Left cardiac atrium (tissue), 4 donors: ENCODE measurements around the gene PHKG2. TPM values are rescaled to one million over a fixed set of nuclear protein-coding genes. Genes with fewer than 3 reads are reported as not detected.
A peak's percentile ranks its signal among the peaks of the same experiment; 100 is the strongest.

ENCODE experiments used
- ATAC-seq, 2 donors: fragments of 200-7000 bp; cut with Tn5 transposase; one replicate each; pipeline ENCODE4 v1.9.1; 2020; ENCODE audit warnings: mild to moderate bottlenecking in 2 of 2, moderate library complexity in 2 of 2
- DNase-seq: peaks from one replicate; pipeline ENCODE4 v3.0.0-alpha.2; 2020
- intact Hi-C, 2 donors: fragments of 100-400 bp; cut with DNase I; formaldehyde crosslinking; loops; one replicate each; pipeline versions ENCODE4 v1.14.1 to v1.15.1; 2022 to 2023
- total RNA-seq, 2 donors: library from RNA; stranded (reverse); fragmentation: NEBNext Ultra II Directional; extraction: Animal tissue kit (Norgen Biotek cat#: 25700); gene quantifications; one replicate each; pipeline ENCODE4 v1.2.1, GENCODE V29; 2021
- donor health status: DM: no; HTN: yes; CAD: no.
- donor health status: DM: no; HTN: yes; CAD: no; lungs with severe emphysema.
- donor health status: DM: yes; HTN: yes; CAD: no.
- donor health status: Dilated cardiomyopathy.

The PHKG2 gene
- total RNA-seq, 2 donors from 2014 or later, result 17.8 to 18.6 TPM

DNA sequence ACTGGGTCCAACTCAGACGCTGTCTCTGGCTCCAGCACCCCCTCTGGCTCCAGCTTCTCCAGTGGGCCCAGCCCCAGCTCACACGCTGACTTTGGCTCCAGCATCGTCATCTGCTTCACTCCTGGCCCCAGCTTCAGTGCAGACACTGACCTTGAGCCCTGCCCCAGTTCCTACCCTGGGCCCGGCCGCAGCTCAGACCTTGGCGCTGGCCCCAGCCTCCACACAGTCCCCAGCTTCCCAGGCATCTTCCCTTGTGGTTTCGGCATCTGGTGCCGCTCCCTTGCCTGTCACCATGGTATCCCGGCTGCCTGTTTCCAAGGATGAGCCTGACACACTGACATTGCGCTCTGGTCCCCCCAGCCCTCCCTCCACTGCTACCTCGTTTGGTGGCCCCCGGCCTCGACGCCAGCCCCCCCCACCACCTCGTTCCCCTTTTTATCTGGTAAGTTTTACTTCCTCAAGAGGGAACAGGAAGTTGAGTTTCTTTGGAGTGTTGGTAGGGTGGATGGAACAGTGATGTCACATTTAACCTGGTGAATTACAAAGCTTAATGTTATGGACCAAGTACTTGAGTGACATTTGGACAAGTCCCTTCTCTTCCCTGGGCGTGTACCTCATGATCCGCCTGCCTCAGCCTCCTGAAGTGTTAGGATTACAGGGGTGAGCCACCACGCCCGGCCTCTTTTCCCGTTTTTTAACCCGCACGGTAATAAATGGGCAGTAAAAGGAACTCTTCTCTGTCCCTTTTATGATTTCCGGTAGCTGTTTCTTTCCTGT, 23.4 kb upstream of the PHKG2 start:
- DNase-seq (peak; percentile 37), ATAC-seq (peak; percentile 48 to 58)
- intact Hi-C loops, result no loop called here

DNA sequence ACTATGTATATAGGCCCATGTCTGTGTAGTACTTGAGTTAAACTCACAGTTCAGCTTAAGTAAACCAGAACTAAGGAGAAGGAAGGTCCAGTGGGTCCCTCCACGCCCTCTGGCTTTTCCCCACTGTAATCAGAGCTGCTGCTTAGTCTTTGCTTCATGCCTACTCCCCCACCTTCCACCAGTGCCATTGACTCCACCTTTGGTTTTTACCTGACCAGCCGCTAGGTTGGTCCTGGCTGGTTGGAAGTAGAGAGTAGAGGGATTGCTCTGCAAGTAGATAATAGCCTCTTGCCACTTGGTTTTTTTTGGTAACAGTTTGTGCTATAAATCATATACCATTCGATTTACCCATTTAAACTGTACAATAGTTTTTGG, 22.8 kb upstream of the PHKG2 start:
- DNase-seq (no peak), ATAC-seq (peak in 1 of 2 donors; percentile 8)
- intact Hi-C loops, result no loop called here

DNA sequence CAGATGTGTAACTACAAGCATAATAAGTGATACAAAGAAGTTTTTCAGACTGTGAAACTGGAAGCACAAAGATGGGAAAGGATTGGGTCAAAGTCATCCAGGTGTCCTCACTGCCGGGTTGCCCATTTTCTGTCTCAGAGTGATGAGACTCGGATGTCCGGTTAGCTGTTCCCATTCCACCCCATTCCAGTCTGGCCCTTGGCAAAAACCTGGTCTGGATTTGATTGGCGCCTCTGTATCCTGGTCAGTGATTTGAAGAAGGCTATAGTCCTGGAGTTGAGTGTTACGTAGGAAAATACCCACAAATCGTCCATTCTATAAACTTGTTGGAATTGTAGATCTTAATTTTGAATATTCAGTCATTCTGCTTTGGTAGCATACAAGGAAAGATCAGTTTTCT, 19.9 kb upstream of the PHKG2 start:
- ATAC-seq (no peak), DNase-seq (no peak)
- intact Hi-C loops, result no loop called here

- intact Hi-C loops, result no loop called here
- DNase-seq (peak; percentile 38), ATAC-seq (peak in 1 of 2 donors; percentile 13)
Observed at GRCh38 chr16:30728899-30729672, 19.1 kb upstream of the PHKG2 start.

DNA sequence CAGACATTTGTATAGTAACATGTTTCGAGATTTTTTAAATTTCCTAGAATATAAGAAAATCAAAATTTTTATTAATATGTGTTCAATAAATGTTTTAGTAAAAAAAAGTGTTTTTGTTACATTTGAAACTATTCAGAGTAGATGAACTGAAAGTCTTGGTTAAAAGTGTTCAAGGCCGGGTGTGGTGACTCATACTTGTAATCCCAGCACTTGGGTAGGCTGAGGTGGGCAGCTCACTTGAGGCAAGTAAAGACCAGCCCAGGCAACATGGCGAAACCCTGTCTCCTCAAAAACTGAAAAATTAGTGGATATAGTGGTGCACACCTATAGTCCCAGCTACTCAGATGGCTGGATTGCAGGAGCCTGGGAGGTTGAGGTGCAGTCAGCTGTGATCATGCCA, 16.8 kb upstream of the PHKG2 start:
- intact Hi-C loops, result no loop called here
- ATAC-seq, result no peak
- no peak for DNase-seq

GRCh38 chr16:30736995-30737793, 11.0 kb upstream of the PHKG2 start:
- ATAC-seq (no peak), DNase-seq (no peak)
- intact Hi-C loops, result no loop called here

DNA sequence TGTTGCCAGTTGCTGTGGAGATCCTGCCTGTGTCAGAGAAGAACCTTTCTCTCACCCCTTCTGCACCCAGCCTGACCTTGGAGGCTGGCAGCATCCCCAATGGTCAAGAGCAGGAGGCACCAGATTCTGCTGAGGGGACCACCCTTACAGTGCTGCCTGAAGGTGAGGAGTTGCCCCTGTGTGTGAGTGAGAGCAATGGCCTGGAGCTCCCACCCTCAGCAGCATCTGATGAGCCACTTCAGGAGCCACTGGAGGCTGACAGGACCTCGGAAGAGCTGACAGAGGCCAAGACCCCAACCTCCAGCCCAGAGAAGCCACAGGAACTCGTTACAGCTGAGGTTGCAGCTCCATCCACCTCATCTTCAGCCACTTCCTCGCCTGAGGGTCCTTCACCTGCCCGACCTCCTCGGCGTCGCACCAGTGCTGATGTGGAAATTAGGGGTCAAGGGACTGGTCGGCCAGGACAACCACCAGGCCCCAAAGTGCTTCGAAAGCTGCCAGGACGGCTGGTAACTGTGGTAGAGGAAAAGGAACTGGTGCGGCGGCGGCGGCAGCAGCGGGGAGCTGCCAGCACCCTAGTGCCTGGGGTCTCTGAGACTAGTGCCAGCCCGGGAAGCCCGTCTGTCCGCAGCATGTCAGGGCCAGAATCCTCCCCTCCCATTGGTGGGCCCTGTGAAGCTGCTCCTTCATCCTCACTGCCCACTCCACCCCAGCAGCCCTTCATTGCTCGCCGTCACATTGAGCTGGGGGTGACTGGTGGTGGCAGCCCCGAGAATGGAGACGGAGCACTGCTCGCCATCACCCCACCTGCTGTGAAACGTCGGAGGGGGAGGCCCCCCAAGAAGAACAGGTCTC, 10.2 kb upstream of the PHKG2 start:
- ATAC-seq, result no peak
- no peak for DNase-seq
- intact Hi-C loops, result no loop called here

DNA sequence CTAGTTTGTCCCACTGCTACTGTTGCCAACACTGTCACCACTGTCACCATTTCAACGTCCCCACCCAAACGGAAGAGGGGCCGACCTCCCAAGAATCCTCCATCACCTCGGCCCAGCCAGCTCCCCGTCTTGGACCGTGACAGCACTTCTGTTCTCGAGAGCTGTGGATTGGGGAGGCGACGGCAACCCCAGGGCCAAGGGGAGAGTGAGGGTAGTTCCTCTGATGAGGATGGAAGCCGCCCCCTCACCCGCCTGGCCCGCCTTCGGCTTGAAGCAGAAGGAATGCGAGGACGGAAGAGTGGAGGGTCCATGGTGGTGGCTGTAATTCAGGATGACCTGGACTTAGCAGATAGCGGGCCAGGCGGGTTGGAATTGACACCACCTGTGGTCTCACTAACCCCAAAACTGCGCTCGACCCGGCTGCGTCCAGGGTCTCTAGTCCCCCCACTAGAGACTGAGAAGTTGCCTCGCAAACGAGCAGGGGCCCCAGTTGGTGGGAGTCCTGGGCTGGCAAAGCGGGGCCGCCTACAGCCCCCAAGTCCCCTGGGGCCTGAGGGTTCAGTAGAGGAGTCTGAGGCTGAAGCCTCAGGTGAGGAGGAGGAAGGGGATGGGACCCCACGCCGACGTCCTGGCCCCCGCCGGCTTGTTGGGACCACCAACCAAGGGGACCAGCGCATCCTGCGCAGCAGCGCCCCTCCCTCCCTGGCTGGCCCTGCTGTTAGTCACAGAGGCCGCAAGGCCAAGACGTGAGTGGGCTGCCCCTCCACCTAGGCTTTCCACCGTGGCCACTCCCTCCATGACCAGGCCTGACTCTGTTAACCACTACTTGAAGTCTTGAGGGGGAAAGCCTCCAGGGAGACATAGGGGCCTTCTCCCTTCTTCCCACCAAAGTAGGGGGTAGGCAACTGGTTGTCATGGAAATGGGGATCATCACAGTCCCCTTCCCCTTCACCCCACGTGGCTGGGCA, 9.0 kb upstream of the PHKG2 start:
- ATAC-seq (no peak), DNase-seq (no peak)
- intact Hi-C loops, result no loop called here

- intact Hi-C loops, result no loop called here
- DNase-seq (peak; percentile 89), ATAC-seq (peak; percentile 84 to 90)
Observed at GRCh38 chr16:30740364-30741251, 7.6 kb upstream of the PHKG2 start.

- intact Hi-C loops, result no loop called here
- DNase-seq (no peak), ATAC-seq (peak; percentile 21 to 67)
Observed at GRCh38 chr16:30741461-30741914, 6.7 kb upstream of the PHKG2 start.

DNA sequence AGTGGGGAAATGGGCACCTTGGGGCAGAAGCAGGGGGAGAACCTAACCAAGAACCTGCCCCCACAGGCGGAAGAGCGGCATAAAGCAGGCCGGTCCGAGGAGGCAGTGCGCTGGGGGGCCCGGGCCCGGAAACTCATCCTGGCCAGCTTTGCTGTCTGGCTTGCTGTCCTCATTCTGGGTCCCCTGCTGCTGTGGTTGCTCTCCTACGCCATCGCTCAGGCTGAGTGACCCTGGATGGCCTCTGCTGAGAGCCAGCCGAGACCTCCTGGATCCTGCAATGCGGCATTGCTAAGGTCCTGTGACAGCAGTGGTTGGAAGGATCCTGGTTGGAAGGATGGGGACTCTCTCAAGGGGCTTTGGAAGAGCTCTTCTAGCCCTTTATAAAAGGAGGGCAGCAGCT, 4.5 kb upstream of the PHKG2 start:
- intact Hi-C loops, result no loop called here
- DNase-seq, result no peak
- no peak for ATAC-seq

DNA sequence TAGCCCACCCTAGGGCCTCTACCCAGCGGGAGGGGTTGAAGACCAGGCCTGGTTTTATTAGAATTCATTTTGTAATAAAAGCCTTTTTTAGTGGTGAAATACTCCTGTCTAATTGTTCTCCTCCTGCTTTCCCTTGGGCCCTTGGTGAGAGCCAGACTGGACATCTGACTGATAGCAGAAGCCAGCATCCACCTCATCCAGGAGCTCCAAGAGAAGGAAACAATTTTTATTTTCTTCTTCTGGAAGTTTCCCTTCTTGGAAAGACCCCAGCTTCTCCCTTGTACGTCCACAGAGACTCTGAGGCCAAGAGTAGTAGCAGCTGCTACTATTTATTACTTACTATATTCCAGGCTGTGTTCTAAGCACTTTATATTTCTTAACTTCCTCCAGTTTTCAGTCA, 4.0 kb upstream of the PHKG2 start:
- intact Hi-C loops, result no loop called here
- ATAC-seq (no peak), DNase-seq (no peak)

- intact Hi-C loops, result no loop called here
- DNase-seq (no peak), ATAC-seq (no peak)
Observed at GRCh38 chr16:30745082-30745481, 3.1 kb upstream of the PHKG2 start.

DNA sequence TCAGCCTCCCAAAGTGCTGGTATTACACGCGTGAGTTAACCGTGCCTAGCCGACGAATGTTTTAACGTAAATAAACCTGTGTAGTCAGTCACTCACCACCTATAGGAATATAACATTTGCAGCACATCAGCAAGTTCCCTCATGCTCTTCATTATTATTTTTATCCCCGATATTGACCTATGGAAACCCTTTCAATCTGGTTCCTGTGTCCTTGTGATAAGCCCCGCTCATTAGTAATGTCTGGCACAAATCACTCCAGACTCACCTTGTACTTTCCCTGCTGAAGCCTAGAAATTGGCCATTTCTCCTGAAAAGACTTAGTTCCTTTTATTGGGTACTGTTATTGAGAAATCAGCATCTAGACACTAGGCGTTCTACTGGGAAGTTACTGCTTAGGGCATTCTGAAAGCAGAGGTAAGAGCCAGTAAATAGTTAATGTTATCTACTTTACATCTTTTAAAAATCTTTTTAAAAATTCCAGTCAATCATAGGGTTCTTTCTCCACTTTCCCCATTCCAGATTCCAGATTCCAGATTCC, 1.5 kb upstream of the PHKG2 start:
- ATAC-seq (no peak), DNase-seq (no peak)
- intact Hi-C loops, result no loop called here

DNA sequence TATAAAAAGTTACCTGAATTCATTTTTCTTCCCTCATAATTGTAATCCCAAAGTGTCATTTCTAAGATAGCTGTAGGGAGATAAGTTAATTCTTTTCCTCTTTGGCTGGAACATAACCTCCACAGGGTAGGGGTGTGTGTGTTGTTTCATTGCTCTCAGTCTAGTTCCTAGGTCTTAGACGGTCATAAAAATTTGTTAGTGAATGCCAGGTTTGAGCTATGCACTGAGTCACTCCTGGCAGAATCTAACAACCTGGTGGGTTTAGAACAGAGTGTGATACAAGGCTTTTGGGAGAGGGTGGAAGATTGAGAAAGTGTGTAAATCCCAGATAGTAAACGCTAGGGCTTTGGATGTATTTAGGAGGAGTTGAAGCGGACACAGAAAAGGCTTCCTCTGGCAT, 894 bp upstream of the PHKG2 start:
- intact Hi-C loops, result no loop called here
- ATAC-seq (no peak), DNase-seq (no peak)

DNA sequence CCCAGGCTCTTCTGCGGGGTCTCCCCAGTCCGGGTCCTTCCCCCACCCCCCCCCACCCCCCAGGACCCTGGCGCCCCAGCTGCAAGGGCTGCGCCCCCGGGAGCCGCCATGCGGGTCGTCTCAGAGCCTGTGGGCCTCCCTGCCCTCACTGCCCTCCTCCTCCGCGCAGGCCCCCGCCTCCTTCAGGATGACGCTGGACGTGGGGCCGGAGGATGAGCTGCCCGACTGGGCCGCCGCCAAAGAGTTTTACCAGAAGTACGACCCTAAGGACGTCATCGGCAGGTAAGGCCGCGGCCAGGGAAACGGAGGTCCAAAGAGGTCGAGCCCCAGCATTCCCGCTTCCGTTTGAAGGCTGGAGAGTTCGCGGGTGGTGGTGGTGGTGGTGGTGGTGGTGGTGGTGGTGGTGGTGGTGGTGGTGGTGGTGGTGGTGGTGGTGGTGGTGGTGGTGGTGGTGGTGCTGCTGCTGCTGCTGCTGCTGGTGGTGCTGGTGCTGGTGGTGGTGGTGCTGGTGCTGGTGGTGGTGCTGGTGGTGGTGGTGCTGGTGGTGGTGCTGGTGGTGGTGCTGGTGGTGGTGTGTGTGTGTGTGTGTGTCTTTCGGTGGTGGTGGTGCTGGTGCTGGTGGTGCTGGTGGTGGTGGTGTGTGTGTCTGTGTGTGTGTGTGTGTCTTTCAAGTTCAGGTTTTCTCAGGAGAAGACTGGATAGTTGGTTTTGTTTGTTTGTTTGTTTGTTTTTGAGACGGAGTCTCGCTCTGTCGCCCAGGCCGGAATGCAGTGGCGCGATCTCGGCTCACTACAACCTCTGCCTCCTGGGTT, 615 bp downstream of the PHKG2 start:
- DNase-seq, result peak; percentile 68

More for the DNA sequence above, 615 bp downstream of the PHKG2 start:
- ATAC-seq, result peak; percentile 35 to 68
- intact Hi-C loops, result no loop called here
